Measurements from ENCODE around the gene DENND2C.

GRCh38 chr1:114561333-114561732 is 108.5 kb downstream of the DENND2C start:
- no peak for TF ChIP-seq CTCF (IDR thresholded peaks at IDR 0.05)
- TF ChIP-seq EP300 (IDR thresholded peaks at IDR 0.05) = no peak

All from ovary (tissue), 3 donors.